Measurements from ENCODE around the gene CUEDC2.

CUEDC2 gene

DNA sequence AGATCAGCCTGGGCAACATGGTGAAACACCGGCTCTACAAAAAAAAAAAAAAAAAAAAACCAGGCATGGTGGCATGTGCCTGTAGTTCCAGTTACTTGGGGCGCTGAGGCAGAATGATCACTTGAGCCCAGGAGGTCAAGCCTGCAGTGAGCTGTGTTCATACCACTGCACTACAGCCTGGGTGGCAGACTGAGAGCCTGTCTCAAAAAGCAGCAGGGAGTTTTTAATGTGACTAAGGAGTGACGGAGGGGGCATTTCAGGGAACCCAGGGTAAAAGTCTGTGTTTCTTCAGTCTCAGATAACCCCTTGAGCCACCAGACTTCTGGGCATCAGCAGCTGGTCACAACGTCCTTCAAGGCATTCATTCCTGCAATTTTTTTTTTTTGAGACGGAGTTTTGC lies 21.1 kb upstream of the CUEDC2 start:
- DNase-seq = no peak

DNA sequence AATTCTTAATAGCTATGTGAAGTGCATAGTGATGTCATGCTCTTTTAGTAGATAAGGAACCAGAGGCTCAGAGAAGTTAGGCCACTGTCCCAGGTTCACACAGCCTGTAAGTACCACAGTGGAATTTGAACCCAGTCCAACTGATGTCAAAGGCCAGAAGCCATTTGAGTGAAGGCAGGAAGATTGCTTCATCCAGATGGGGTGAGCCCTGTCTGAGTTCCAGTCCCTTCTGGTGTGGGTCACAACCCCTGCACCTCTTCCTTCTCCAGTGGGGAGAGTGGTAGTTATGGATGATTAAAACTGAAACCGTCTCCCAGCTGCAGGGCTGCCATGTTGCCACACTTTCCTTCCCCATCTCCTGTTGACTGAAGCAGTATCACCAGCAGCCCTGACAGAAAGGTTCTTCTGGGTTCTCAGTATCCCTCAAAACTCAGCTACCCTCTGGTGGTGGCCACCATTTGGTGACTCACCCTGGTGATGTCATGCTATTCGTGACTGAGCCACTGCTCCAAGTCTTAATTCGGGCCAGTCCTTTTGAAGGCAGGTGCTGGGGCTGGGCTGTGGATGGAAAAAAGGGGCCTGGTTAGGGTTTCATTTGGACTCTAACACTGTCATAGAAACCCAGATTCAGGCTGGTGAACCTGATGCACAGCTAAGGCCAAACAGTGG lies 20.4 kb upstream of the CUEDC2 start:
- DNase-seq = no peak

DNA sequence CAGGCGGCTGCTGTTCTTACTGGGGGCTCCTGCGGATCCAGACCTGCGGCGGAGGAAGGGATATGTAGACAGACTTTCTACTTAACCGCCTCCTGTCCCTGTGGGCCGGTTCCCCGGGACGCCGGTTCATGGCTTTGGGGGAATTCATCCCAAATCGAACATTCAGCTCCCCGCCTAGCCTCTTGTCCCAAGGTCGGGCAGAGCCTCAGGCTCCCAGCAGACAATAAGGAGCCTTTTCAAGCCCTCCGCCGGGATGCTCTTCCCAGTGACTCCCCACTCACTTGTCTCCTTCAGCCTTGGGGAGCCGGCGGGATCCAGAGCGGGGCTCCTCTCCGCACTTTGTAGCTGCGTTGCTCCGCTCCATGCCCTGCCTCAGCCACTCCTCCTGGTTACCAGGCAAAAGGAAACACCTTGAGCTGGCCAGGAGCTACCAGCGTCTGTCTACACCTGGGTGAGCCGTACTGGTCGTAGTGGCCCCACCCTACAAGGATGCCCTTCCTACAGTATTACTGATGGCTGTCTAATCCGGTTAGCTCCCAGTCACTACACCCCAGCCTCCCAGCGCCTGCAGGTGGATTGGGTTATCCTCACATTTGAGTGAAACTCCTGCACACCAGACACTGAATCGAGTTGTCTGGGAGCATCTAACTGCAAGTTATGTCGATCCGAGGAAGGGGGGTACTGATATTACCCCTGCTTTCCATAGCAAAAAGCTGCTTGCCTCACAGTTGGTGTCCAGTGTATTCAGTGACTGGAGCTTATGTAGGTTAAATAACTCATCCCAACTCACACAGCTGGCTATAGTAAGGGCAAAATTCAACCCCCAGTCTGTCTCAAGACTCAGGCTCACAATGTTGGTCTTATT lies 19.0 kb upstream of the CUEDC2 start, which contains the start of gene C10orf95:
Gene C10orf95, minus strand, starts transcription at position 439 of the 865 bp plus-strand sequence. CDS start 450 bp downstream, outside the sequence.
- no peak for DNase-seq

DNA sequence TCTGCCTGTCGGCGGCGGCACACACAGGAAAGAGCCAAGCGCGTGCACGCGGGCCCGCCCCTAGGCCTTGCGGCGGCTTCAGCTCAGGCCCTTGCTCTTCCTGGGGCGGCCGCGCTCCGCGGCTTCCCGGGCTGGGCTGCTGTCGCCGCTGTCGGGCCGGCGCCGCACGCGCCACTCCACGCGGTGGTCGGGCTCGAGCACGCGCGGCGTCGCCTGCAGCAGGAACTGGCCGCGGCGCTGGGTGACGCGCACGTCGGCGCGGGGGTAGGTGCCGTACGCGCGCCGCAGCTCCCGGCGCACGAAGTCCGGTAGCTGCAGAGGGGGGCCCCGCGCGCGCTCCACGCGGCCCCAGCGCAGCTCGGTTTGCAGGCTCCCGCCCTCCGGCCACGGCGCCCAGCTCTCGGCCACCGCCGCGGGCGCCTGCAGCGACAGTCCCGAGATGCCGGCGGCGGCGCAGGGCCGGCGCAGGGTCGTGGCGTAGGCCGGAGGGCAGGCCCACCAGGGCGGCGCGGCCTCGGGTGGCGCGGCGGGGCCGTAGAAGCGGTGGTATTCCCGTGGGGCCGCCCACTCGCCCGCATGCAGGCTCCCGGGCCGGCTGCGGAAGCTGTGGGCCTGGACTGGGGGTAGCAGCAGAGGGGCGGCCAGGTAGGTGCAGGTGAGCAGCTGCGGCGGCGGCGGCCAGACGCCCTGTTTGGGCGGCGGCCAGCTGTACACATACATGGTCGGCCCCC lies 18.2 kb upstream of the CUEDC2 start:
- DNase-seq = no peak

DNA sequence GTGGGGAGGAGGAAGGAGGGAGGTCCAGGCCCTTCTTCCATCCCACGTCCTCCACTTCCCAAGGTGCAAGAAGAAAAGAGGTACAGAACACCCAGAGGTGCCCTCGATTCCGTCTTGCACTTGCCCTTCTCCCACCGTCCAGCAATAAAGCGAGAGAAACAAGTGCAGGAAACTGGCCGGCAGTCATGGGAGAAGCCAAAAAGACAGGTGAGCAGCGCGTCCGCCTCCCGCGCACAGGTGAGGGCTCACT lies 17.7 kb upstream of the CUEDC2 start:
- no peak for DNase-seq

DNA sequence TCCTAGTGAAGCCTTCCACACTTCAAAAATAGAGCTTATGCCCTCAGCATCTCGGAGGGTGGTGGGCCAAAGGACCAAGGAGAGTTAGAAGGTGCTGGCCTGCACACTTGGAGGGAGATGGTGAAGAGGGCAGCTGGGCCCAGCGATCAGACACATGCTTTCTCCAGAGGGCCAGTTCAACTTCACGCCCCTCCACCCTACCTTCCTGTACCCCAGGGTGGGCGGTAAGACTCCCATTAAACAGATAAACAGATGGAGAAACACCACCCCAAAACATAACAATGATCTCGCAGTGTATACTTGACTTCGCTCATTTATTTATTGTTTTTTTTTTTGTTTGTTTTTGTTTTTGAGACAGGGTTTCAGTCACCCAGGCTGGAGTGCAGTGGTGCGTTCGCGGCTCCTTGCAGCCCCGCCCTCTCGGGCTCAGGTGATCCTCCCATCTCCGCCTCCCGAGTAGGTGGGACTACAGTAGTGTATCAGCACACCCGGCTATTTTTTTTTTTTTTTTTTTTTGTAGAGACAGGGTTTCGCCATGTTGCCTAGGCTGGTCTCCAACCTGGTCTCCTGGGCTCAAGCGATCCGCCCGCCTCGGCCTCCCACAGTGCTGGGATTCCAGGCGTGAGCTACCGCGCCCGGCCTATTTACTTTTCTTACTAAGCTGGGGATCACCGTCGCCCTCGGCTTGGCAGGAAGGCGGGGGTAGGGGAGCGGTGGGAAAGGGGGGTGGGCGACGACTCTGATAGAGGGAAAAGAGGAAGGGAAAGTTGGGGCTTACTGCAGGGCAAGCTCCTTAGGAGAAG lies 17.1 kb upstream of the CUEDC2 start:
- DNase-seq = no peak

DNA sequence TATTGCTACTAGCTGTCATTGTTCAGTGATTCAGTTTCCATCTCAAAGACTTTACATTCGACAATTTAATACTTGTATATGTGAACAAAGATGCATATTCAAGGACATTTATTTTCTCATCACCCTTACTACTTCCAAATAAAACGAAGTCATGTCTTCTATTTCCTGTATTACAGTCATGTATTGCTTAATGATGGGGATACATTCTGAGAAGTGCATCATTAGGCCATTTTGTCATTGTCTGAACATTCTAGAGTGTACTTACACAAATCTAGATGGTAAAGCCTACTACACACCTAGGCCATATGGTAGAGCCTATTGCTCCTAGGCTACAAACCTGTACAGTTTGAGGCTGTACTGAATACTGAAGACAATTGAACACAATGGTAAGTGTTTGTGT lies 12.5 kb upstream of the CUEDC2 start:
- no peak for DNase-seq

DNA sequence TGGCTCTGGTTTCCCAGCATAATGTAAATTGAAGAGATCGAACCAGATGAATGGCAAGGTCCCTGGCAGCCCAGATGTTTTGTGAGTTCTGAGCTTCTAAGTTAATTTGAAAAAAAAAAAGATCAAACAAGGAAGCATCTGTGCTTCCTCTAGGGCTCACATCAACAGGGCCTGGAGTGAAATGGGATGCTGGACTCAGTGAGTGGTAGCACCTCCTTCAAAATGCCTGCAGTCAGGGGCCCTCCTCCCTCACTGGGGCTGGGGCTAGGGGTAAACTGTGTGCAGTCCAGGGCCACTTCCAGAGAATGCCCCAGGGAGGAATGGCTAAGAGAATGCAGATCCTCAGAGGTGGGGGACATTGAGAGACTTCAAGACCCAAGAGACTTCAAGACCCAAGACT lies 6.0 kb upstream of the CUEDC2 start:
- DNase-seq = no peak

DNA sequence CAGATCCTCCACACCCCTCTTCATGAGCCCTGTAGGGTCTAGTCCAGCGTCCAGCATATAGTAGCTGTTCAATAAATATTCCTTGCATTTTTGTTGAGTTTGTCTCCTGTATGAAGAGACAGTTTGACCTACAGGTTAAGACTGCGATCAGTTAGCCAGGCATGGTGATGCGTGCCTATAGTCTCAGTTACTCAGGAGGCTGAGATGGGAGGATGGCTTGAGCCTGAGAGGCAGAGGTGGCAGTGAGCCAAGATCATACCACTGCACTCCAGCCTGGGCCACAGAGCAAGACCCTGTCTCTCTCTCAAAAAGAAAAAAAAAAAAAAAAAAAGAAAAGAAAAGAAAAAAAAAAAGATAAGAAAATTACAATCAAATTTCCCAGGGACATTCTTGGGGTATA lies 5.1 kb upstream of the CUEDC2 start:
- DNase-seq = no peak

DNA sequence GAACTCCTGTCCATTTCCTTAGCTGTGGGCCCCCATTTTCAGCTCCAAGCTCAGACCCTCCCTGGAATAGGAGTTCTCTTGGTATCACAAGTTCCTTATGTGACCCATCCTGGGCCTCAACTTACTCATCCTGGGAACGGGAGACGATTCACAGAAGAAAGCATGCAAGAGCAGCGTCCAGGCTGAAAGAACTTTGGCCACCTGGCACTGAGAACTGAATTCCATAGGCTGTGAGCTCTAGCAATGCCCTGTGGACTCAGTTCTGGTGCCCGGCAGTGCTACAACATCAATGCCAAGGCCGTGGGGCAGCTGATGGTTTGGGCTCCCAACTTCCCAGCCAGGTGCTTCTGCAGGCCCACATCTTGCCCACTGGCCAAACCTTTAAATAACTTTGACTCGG lies 3.9 kb upstream of the CUEDC2 start:
- no peak for DNase-seq

DNA sequence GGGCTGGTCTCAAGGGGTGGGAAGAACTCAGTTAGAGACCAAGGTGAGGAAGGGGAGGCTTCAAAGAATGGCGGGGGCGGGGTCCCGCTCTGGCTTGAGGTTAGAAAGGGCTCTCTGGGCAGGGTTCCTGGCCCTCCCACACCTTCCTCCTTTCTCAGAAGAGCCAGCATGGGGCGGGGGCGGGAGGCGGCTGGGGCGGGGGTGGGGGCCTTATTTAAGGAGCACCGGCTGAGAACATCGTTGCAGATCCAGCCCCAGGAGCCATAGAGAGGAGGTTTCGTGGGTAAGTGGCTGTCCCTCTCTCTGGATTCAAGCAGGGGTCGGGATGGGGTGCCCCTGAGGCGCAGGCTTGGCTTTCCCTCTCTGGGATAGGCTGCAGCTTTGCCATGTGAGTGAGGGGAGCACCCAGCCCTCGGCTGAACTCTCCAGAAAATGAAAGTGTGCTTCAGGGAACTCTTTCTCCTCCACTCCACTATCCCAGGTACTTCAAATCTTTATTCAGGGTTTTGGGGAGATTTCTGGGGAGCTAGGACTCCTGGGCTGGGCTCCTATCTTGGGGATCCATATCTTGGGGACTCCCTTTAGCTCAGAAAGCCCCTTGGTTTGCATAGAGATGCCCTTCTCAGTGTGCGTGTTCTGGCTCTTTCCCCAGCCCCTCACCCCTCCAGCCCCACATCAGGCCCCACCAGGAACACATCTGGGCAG lies 3.3 kb upstream of the CUEDC2 start:
- no peak for DNase-seq

DNA sequence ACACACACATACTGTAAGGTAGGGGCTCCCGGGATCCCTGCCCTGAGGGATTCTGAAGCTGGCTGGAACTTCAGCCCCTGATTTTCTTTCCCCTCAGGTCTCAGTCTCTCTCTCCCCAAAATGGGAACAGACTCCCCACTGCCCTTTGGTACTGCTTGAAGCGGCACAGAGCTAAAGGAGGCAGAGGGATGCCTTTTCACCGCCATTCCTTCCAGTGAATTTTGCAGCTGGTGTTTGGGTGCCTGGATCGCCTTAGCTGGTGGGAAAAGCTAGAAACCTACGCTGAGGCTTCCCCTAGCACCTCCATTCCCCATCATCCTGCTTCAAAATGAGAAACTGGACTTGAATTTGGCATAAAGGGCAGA lies 2.7 kb upstream of the CUEDC2 start:
- no peak for DNase-seq

DNA sequence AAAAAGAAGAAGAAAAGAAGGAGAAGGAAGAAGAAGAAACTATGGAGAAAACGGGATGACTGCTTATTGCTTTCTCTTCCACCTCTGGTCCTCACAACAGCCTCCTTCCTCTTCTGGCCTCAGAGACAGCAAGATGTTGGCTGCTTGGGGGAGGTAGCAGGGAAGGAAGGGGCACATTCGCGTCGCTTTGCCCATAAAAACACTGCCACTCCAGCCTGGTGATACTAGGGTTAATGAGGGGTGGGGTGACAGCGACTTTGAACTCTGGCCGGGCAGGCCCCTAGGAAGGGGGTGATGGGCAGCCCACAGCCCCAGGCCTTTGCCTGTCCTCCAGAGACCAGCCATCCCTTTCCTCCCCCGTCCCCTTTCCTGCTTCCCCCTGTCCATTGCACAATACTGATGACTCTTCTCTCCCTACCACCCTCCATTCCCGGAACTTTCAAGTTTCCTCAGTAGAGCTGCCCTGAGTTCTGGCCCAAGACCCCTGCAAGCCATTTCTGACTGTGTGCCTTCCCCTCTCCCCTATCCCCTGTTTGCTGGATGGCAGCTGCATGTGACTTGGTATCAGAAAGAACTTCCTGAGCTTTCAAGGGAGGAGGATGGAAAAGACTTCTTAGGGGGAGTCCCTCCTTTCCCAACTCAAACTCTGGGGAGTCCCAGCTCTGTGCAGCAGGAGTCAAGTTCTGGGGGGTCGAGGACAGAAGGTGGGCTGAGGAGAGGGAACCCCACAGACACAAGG lies 2.2 kb upstream of the CUEDC2 start:
- DNase-seq = no peak

DNA sequence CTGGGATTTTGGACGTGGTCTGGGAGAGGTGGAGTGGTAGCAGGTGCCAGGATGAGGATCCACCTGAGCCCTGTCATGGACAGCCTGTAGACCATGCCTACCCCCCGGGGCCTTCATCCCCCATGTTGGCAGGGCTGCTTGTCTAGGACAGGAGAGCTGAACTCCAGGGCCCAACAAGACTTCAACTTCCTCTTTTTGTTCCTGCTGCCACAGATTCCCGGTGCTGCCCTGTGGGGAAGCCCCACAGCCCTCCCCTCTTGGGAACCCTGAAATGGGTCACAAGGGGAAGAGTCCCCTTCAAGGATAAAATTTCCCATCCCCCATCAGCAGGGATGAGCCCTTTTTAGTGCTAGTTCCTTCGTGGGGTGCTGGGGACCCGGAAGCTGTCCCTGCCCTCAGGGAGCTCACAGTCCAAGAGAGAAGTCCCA lies 1.3 kb upstream of the CUEDC2 start:
- no peak for DNase-seq

DNA sequence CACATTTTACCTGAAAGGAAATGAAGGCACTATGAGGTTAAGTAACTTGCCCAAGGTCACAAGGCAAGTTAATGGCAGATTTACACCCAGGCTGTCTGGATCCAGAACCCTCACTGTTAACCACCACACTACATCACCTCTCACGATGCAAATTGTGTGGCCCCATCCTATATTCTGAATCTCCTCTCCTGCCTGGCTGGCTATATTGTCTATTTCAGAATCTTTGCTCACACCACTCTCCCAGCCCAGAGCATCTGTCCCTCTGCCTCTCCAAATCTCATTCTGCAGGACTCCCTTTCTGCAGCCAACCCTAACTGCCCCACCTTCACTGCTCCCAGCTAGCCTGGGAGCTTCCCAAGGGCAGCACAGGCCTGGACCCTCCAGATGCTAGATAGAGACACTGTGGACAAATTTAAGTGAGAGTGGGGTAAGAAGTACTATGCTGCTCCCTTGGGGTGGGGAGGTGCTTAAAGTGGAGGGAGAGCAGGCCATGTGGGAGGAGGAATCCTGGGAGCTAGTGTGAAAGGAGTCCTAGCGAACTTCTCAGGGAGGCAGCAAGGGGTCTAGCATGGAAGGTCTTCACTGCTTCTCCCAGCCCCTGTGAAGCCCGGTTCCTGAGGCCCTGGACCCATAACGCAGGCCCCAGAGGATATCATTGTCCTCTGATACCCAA lies 786 bp downstream of the CUEDC2 start:
- DNase-seq = no peak

DNA sequence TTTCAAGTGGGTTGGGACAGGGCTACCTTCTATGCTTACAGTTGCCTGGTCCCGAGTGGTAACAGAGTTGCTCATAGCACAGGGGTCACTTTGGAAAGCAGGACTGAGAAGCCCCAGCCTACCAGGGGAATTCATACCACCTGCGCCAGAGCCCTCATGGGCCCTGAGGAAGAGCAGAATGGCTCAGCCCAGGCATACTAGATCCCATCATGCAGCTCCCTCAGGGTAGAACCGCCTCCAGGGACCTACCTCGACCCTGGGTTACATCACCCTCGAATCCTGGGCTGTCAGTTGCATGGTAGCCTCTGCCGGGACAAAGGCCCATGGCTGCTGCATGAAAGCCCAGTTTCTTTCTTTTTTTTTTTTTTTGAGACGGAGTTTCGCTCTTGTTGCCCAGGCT lies 2.9 kb downstream of the CUEDC2 start:
- DNase-seq = no peak

DNA sequence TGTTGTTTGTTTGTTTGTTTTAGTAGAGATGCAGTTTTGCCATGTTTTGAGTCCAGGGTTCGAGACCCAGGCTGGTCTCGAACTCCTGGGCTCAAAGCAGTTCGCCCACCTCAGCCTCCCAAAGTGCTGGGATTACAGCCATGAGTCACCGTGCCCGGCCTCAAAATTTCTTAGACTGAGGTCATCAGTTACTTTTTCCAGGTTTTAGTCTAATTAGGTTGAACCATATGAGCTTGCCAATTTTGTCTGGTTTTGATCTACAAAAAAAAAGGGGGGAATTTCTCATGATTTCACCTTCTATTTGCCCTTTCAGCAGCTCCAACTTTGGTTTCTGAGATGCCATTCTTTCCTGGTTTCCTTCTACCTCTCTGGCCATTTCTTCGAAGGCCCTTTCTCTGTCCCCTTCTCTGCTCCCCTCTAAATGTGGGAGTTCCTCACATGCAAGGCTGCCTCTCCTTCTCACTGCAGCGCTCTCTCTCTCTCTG lies 5.5 kb downstream of the CUEDC2 start:
- no peak for DNase-seq

DNA sequence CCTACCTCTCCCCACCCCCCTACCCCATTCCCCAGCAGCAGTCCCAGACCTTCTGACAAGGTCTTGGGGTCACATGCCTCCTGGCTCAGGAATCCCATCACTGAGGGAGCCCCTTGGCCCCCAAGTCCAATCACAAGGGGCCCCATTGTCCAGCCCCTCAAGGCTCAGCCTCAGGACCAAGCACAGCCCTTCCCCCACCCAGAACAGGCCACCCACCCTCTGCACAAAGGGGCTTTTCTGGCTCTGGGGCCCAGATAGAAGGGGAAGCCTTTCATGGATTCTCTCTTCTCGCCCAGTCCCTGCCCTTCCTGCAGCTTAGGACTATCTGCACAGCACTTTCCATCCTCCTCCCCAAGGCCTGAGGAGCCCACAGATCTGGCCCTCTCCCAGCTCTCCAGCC lies 6.9 kb downstream of the CUEDC2 start:
- no peak for DNase-seq

DNA sequence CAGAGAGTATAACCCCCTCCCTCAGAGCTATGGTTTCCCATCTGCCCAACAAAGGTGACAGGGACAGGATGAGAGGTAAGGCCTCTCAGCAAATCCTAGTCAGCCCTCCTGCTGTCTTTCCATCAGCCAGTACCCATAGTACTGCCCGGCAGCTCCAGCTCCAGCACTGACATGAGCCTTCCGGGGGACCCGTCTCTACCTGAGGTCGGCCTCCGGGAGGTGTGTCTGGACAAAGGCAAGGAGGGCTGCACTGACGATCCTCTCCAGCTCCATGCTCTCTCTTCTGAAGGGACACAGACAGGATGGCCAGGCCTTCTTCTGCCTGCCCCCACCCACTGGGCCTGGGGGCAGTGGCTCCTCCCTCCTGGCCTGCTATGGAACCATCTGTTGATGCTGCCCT lies 7.5 kb downstream of the CUEDC2 start:
- no peak for DNase-seq

DNA sequence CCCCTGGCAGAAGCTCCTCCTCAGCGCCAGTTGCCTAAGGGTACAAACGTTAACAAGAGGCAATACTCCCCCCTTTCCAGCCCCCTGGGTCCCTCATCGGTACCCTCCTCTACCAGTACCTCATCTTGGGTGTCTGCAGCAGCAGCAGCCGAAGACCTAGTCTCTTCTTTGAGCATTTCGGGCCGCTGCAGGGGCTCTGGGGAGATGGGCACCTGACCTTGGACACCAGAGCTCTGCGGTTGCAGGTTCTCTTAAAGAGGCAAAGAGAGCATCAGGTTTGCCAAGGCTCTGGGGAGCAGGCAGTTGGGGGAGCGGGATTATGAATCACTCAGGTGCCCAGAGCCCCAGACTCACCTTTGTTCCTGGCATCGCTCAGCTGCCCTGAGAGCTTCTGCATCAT lies 8.2 kb downstream of the CUEDC2 start:
- no peak for DNase-seq

DNA sequence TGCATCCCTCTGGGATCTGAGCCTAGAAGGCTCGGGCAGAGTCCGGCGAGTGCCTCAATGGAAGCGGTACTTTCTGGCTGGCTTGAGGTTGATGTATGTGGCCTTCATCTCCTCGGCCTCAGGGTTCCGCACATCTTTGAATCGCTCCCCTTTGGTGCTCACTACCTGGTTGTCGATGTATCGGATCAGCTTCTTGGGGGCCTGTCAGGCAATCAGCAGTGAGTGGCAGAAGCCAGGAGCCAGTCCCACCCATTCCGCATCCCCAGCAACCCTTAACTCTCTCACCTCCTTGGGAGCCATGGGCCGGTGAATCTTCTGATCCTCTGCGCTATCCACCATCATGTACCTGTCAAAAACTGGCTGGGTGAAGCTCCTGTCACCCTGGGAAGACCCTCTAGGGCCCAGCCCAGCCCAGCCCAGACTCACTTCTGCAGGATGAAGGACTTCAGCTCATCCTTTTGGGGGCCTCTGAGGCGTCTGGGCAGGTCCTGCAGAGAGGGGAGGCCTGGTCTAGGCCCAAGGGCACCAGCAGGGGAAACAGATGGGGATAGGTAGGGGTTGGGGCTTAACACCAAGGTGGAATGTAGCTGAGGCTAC lies 8.9 kb downstream of the CUEDC2 start:
- DNase-seq = no peak
